Esophagus squamous epithelium (tissue), 4 donors: ENCODE measurements around the gene MID1.

Experiments
- CTCF ChIP-seq, 6 experiments: fragments of 450-650 bp in 4 of 6; fragments of 200-600 bp in 2 of 6; sonication (generic) in 2 of 6; IDR thresholded peaks; one replicate each; pipeline ENCODE4 v1.5.1; 2016 to 2019; ENCODE audit warnings: antibody characterized with exemption in 6 of 6, mild to moderate bottlenecking in 4 of 6, moderate library complexity in 4 of 6
- POLR2A ChIP-seq, 4 donors: fragments of 450-650 bp; IDR thresholded peaks; one replicate each; pipeline ENCODE4 v1.6.1; 2017; ENCODE audit warnings: antibody characterized with exemption in 4 of 4, mild to moderate bottlenecking in 4 of 4, moderate library complexity in 3 of 4

DNA sequence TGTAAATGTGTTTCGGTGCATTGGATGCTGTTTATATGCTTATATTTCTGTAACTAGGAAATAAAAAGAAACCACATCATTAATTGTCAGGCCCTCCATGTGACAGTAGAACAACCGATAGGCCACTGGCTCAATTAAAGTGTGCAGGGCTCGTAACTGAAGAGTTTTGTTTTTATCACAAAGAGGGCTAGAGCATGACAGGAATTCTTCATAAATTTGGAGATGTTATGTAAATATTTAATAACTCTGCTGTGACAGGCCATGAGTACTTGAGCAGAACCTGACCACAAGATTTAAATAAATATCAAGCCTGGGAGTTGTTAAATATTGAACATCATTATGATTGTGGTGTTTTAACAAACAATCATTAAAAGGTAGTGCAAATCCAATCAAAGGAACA is 55.9 kb downstream of the MID1 start:
- TF ChIP-seq POLR2A (IDR thresholded peaks at IDR 0.05): no peak
- TF ChIP-seq CTCF (IDR thresholded peaks at IDR 0.05): no peak
